Measurements from ENCODE around the gene CACNA1H.

Gene CACNA1H

DNA sequence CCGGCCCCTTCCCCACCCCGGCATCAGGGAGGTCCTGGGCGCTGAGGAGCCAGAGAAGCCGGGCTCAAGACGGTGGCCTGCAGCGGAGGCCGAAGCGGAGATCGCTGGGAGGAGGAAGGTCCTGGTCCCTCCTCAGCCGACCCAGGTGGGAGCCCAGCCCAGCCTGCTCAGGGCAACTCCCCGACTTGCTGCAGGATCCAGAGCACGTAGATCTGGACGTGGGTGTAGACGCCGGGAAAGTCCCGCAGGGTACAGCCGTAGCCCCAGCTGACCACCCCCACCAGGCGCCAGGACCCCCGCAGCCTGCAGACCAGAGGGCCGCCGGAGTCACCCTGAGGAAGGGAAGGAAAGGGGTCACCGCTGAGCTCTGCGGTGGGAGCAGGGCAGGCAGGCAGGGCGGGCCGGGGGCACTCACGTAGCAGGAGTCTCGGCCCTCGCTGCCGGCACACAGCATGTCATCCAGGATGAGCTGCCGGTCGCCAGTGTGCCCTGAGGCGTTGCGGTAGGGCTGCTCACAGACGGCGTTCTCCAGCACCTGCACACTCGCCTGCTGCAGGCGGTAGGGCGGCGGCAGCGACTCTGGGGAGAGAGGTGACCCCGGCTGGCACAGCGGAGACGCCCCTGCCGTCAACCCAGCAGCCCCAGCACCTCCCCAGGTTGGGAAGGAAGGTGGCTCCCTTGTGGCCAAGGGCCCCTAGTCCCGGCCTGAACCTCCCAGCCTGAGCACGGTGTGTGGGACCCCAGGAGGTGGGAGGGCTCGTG lies 108.4 kb downstream of the CACNA1H start:
- Histone ChIP-seq H2AFZ (ENCODE audit: low read depth, low read length, severe bottlenecking) (no peak overlapping the region), H3K27ac (ENCODE audit: low read depth, low read length) (no peak overlapping the region), H3F3A (ENCODE audit: insufficient read depth) (no peaks in the 10 kb centered on the region), H4K20me1 (ENCODE audit: low read depth, low read length) (no peaks in the 10 kb centered on the region), H3K4me3 (ENCODE audit: insufficient read depth, low read length, poor library complexity, severe bottlenecking) (no peak overlapping the region), H3K4me2 (ENCODE audit: low read depth, low read length, poor library complexity, severe bottlenecking) (no peak overlapping the region), H3K79me2 (ENCODE audit: insufficient read depth, low read length) (no peaks in the 10 kb centered on the region), H3K27me3 (ENCODE audit: low read length) (no peaks in the 10 kb centered on the region), H3K9ac (ENCODE audit: low read length) (no peak overlapping the region), H3K9me2 (replicated peaks; ENCODE audit: insufficient read depth, low read length) (no peaks in the 10 kb centered on the region), H3K36me3 (ENCODE audit: low read length) (no peaks in the 10 kb centered on the region), H3K9me3 (ENCODE audit: insufficient read depth, low read length) (0 out of 2 replicates have a peak, but pooled peaks cover 9% of the 10 kb centered on the region)
- TF ChIP-seq, protein P1, sequence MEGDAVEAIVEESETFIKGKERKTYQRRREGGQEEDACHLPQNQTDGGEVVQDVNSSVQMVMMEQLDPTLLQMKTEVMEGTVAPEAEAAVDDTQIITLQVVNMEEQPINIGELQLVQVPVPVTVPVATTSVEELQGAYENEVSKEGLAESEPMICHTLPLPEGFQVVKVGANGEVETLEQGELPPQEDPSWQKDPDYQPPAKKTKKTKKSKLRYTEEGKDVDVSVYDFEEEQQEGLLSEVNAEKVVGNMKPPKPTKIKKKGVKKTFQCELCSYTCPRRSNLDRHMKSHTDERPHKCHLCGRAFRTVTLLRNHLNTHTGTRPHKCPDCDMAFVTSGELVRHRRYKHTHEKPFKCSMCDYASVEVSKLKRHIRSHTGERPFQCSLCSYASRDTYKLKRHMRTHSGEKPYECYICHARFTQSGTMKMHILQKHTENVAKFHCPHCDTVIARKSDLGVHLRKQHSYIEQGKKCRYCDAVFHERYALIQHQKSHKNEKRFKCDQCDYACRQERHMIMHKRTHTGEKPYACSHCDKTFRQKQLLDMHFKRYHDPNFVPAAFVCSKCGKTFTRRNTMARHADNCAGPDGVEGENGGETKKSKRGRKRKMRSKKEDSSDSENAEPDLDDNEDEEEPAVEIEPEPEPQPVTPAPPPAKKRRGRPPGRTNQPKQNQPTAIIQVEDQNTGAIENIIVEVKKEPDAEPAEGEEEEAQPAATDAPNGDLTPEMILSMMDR (IDR thresholded peaks at IDR 0.05; ENCODE audit: insufficient read depth, low read length, poor library complexity, severe bottlenecking) = no peak
- TF ChIP-seq EZH2phosphoT487 (conservative IDR thresholded peaks at IDR 0.05; ENCODE audit: low read length) = no peak

GRCh38 chr16:1262210-1262845 lies 109.4 kb downstream of the CACNA1H start:
- H3K27me3 ChIP-seq (ENCODE audit: low read length) = no peaks in the 10 kb centered on the region
- H4K20me1 ChIP-seq (ENCODE audit: low read depth, low read length) = no peaks in the 10 kb centered on the region
- no peaks in the 10 kb centered on the region for H3K36me3 ChIP-seq (ENCODE audit: low read length)
- H3K9me2 ChIP-seq (replicated peaks; ENCODE audit: insufficient read depth, low read length) = no peaks in the 10 kb centered on the region
- no peak overlapping the region for H3K4me3 ChIP-seq (ENCODE audit: insufficient read depth, low read length, poor library complexity, severe bottlenecking)
- TF ChIP-seq, protein P1 (IDR thresholded peaks at IDR 0.05; ENCODE audit: insufficient read depth, low read length, poor library complexity, severe bottlenecking) = no peak
- 0 out of 2 replicates have a peak, but pooled peaks cover 9% of the 10 kb centered on the region for H3K9me3 ChIP-seq (ENCODE audit: insufficient read depth, low read length)
- no peaks in the 10 kb centered on the region for H3F3A ChIP-seq (ENCODE audit: insufficient read depth)
- H3K79me2 ChIP-seq (ENCODE audit: insufficient read depth, low read length) = no peaks in the 10 kb centered on the region
- no peak overlapping the region for H3K27ac ChIP-seq (ENCODE audit: low read depth, low read length)
- H2AFZ ChIP-seq (ENCODE audit: low read depth, low read length, severe bottlenecking) = no peak overlapping the region
- H3K4me2 ChIP-seq (ENCODE audit: low read depth, low read length, poor library complexity, severe bottlenecking) = no peak overlapping the region
- no peak overlapping the region for H3K9ac ChIP-seq (ENCODE audit: low read length)

GRCh38 chr16:1262846-1263221 lies 109.9 kb downstream of the CACNA1H start:
- H3K27me3 ChIP-seq (ENCODE audit: low read length) = no peaks in the 10 kb centered on the region
- H3K79me2 ChIP-seq (ENCODE audit: insufficient read depth, low read length) = no peaks in the 10 kb centered on the region
- no peak overlapping the region for H3K4me3 ChIP-seq (ENCODE audit: insufficient read depth, low read length, poor library complexity, severe bottlenecking)
- H3K27ac ChIP-seq (ENCODE audit: low read depth, low read length) = no peak overlapping the region
- no peaks in the 10 kb centered on the region for H3F3A ChIP-seq (ENCODE audit: insufficient read depth)
- no peak overlapping the region for H3K4me2 ChIP-seq (ENCODE audit: low read depth, low read length, poor library complexity, severe bottlenecking)
- H3K36me3 ChIP-seq (ENCODE audit: low read length) = no peaks in the 10 kb centered on the region
- no peaks in the 10 kb centered on the region for H3K9me2 ChIP-seq (replicated peaks; ENCODE audit: insufficient read depth, low read length)
- H3K9me3 ChIP-seq (ENCODE audit: insufficient read depth, low read length) = 0 out of 2 replicates have a peak, but pooled peaks cover 9% of the 10 kb centered on the region
- H4K20me1 ChIP-seq (ENCODE audit: low read depth, low read length) = no peaks in the 10 kb centered on the region
- H3K9ac ChIP-seq (ENCODE audit: low read length) = no peak overlapping the region
- no peak overlapping the region for H2AFZ ChIP-seq (ENCODE audit: low read depth, low read length, severe bottlenecking)
- TF ChIP-seq, protein P1 (IDR thresholded peaks at IDR 0.05; ENCODE audit: insufficient read depth, low read length, poor library complexity, severe bottlenecking) = no peak

All from SU-DHL-6 (cell line).